ENCODE data around the gene KIAA1328. TPM values are rescaled to one million over a fixed set of nuclear protein-coding genes. Genes with fewer than 3 reads are reported as not detected.

The KIAA1328 gene
- total RNA-seq, 4 donors from 2014 or later = 21.2 to 26.6 (median 24.8) TPM

DNA sequence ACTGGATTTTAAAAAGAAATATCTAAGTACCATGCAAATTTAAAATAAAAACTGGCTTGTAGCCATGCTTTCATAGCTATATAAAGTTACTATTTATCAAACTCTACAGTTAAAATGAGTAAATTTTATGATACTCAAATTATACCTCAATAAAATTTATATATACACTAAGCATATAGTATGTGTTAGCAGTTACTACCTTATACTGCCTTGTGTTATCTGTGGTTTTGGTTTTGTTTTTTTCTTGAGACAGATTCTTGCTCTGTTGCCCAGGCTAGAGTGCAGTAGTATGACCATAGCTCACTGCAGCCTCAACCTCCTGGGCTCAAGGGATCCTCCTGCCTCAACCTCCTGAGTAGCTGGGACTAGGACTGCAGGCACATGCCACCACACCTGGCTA is 342.1 kb downstream of the KIAA1328 start:
- no peaks in the 10 kb centered on the region for H3K36me3 ChIP-seq
- no peak overlapping the region for H3K4me3 ChIP-seq (replicated peaks in 1 of 3)
- DNase-seq = no peak
- no peaks in the 10 kb centered on the region for H3K9me3 ChIP-seq
- intact Hi-C loops (cut with DNase I) = no loop called here
- no peak for TF ChIP-seq POLR2A (IDR thresholded peaks at IDR 0.05)
- TF ChIP-seq, protein P1, sequence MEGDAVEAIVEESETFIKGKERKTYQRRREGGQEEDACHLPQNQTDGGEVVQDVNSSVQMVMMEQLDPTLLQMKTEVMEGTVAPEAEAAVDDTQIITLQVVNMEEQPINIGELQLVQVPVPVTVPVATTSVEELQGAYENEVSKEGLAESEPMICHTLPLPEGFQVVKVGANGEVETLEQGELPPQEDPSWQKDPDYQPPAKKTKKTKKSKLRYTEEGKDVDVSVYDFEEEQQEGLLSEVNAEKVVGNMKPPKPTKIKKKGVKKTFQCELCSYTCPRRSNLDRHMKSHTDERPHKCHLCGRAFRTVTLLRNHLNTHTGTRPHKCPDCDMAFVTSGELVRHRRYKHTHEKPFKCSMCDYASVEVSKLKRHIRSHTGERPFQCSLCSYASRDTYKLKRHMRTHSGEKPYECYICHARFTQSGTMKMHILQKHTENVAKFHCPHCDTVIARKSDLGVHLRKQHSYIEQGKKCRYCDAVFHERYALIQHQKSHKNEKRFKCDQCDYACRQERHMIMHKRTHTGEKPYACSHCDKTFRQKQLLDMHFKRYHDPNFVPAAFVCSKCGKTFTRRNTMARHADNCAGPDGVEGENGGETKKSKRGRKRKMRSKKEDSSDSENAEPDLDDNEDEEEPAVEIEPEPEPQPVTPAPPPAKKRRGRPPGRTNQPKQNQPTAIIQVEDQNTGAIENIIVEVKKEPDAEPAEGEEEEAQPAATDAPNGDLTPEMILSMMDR (IDR thresholded peaks at IDR 0.05) = no peak
- no peaks in the 10 kb centered on the region for H3K4me1 ChIP-seq
- no peaks in the 10 kb centered on the region for H3K27me3 ChIP-seq
- no peak overlapping the region for H3K27ac ChIP-seq

DNA sequence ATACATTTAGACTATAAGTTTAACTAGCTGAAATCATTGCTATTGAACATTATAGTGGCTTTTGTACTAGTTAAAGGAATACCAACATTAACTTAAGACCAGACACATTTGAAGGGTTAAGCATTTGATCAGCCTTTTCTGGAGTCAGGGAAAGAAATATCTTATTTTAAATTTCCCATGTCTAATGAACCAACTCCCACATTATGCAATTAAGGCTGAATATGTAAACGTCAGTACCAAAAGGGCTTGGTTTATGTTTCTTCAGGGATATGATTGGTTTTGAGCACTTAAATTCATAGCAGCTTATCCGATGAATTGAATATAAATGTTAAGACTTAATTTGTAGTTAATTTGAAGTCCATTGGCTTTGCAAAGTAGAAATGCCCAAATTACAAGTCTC is 344.5 kb downstream of the KIAA1328 start:
- no peaks in the 10 kb centered on the region for H3K27me3 ChIP-seq
- H3K9me3 ChIP-seq = no peaks in the 10 kb centered on the region
- no peak for TF ChIP-seq POLR2A (IDR thresholded peaks at IDR 0.05)
- TF ChIP-seq, protein P1 (IDR thresholded peaks at IDR 0.05) = no peak
- no peaks in the 10 kb centered on the region for H3K36me3 ChIP-seq
- no peak overlapping the region for H3K4me3 ChIP-seq (replicated peaks in 1 of 3)
- no peak for DNase-seq
- WGBS, 2 donors = 93 to 94% methylated on average over 2 of the region's 2 CpGs
- intact Hi-C loops (cut with DNase I) = no loop called here
- no peaks in the 10 kb centered on the region for H3K4me1 ChIP-seq
- H3K27ac ChIP-seq = no peak overlapping the region

DNA sequence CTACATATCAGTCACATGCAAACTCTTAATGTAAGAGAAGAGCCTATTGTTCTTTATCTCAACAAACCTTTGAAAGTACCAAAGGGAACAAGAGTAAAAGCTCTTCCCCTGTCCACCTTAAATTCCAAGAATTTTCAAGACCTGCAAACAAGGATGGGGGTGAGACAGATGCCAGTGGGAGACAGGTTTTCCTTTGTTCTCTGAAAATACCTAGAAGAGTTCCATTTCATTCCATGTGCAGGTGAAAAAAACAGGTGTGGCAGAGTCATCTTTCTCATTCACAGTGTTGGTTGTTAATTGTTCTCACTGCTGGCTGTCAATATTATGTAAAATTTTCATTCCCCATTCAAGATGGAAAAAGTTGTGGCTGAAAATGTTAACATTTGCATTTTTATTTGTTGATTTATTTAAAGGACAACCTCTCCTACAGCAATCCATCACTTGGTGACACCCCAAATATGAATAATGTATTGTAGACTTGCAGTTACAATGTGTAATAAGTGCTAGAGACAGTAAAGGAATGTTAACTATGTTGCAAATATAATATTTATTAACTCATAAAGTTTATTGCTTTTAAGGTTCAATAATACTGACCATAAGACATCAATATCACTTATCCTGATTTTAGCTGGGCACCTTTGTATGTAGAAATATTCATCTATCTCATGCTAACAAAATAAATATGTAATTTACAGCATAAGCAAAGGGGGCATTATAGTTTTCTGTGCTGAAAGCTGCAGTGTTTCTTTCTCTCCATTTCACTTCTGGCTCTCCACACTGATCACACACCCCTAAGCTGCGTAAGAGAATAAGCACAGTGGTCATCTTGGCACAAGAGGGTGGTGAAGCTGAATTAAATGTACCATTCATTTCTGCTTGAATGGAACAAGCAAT is 347.0 kb downstream of the KIAA1328 start:
- DNase-seq = no peak
- no peak overlapping the region for H3K4me3 ChIP-seq (replicated peaks in 1 of 3)
- WGBS, 2 donors = 70 to 81% methylated on average over 1 of the region's 1 CpG
- H3K27me3 ChIP-seq = no peaks in the 10 kb centered on the region
- H3K9me3 ChIP-seq = no peaks in the 10 kb centered on the region
- no peak for TF ChIP-seq POLR2A (IDR thresholded peaks at IDR 0.05)
- TF ChIP-seq, protein P1 (IDR thresholded peaks at IDR 0.05) = no peak
- no peaks in the 10 kb centered on the region for H3K4me1 ChIP-seq
- no peak overlapping the region for H3K27ac ChIP-seq
- no peaks in the 10 kb centered on the region for H3K36me3 ChIP-seq
- intact Hi-C loops (cut with DNase I) = no loop called here

DNA sequence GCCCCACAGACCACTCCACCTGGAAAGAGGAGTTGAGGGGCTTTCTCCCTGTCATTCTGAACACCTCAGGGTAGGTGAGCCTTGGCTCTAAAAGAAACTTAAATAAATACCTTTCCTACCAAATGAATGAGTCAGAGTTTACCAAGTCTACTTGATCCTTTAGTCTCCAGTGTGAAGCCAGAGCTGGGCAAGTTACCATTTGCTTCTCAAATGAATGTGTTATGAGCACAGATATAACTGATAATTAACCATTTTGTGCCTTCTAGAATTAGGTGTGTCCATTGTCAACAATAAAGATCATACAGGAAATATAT is 347.7 kb downstream of the KIAA1328 start:
- intact Hi-C loops (cut with DNase I) = no loop called here
- H3K27ac ChIP-seq = no peak overlapping the region
- TF ChIP-seq, protein P1 (IDR thresholded peaks at IDR 0.05) = no peak
- TF ChIP-seq POLR2A (IDR thresholded peaks at IDR 0.05) = no peak

DNA sequence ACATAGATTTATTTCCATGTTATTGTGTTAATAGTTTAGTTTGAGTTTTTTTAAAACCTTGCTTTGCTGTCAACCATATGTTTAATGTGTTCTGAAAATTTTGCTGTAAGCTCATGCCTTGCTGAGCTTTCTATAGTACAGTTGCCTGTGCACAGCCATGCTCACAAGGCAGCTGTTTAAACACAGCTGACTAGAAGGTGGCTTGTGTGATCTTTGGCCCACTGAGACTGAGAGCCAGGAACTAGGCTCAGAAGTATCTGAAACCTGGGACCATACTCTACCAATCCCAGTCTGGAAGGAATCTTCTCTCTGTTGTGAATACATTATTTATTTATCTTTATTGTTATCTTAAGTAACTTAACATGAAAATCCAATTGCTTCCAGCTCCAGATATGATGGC is 350.5 kb downstream of the KIAA1328 start:
- intact Hi-C loops (cut with DNase I) = no loop called here
- no peak for DNase-seq
- no peaks in the 10 kb centered on the region for H3K36me3 ChIP-seq
- H3K4me1 ChIP-seq = no peaks in the 10 kb centered on the region
- TF ChIP-seq POLR2A (IDR thresholded peaks at IDR 0.05) = no peak
- TF ChIP-seq, protein P1 (IDR thresholded peaks at IDR 0.05) = no peak
- no peaks in the 10 kb centered on the region for H3K27me3 ChIP-seq
- H3K27ac ChIP-seq = no peak overlapping the region
- no peaks in the 10 kb centered on the region for H3K9me3 ChIP-seq
- no peak overlapping the region for H3K4me3 ChIP-seq (replicated peaks in 1 of 3)

More for the DNA sequence above, 347.7 kb downstream of the KIAA1328 start:
- Histone ChIP-seq H3K36me3 (no peaks in the 10 kb centered on the region), H3K9me3 (no peaks in the 10 kb centered on the region), H3K4me3 (replicated peaks in 1 of 3) (no peak overlapping the region), H3K4me1 (no peaks in the 10 kb centered on the region), H3K27me3 (no peaks in the 10 kb centered on the region)
- no peak for DNase-seq
